Globus pallidus (tissue), 1 donor: Measurements from ENCODE around the gene HYAL4.

Experiments used
- DNase-seq: peaks from one replicate; pipeline ENCODE4 v3.0.0-alpha.2; 2015; ENCODE audit warnings: low spot score

HYAL4 gene

DNA sequence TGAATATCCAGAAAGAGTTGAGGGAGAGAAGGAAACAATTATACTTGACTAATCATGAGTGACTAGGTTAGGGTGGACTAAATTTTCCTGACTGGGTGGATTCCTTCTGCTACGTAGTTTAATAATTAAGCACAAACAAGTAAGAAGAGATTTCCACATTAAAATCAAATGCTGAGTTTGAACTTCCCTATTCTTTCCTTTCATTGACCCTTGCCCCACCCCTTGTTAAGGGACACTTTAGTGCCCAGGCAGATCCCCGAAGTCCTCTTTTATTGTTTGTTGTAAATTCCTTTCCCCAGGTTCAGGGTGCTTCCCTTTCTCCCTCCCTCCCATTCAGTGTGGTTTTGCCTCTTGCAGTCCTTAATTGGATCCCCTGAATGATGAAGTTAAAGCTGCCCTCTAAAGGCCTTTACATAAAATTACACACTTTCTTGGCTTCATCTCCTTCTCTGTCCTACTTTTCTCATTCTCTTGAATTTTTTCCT lies 71.3 kb downstream of the HYAL4 start:
- DNase-seq: peak; percentile 5

DNA sequence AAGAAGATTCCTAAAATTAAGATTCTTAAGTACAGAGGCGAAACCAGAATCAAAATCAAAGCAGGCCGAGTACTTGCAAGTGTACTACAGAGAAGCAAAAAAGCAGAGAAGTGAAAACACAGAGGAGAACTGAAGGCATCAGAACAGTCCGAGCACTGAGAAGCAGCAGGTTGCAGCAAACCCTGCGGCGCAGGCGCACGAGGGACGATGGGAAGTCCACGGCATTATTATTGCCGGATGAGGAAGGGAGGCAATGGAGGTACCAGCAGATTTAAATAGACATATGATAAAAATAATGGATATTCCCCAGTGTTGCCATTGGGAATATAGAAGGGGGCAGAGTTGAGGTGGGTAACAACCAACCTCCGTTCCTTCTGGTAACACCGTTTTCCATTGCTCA lies 72.9 kb downstream of the HYAL4 start:
- DNase-seq: no peak

DNA sequence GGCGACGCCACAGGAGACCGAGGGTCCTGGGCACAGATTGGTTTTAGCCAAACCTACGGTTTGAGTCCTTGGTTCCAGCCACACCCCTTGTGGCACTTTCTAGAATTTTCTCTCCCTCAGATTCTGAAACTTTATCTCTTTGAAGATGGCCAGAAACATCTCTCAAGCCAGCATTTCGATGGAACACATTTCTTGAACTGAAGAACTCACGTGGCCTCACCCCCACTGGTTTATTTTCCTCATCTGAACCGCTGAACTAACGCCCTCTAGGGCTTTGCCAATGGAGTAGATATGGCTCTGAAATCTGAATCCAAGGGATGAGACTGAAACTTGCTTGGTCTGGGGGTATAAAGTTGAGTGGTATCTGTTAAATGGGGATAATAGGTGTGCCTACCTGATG lies 73.3 kb downstream of the HYAL4 start:
- DNase-seq: no peak

DNA sequence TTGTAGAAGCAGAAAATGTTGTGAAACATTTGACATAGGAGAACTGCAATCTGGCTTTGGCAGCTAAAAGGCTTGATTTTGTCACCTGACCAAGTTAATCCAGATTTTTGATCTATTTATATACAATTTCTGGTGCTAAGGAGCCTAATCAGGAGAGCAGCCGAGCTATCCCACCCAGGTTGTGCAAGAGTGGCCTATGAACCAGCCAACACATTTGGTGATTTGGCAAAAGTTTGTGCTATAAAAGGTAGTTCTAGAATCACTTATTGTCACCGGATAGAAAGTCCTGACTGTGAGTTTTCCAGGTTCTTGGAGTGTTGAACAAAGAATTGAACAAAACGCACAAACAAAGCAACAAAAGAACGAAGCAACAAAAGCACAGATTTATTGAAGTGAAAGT lies 78.6 kb downstream of the HYAL4 start:
- DNase-seq: no peak

DNA sequence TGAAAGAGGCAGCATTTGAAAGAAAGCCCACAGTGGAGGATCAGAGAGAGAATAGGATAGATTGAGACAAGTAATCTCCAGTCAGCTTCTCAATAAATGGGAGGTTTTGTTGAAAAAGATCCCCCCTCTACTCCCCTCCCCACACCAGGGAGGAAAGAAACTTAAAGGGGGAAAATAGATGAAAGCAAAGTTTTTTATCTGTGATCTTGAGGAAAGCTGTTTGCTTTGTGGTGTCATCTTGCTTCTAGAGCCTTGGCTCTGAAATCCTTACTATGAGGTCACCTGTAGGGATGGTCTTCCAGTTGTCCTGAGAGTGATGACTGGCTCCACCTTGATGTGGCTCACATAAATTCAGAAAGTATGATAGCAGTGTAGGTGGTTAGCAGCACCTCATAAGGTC lies 80.0 kb downstream of the HYAL4 start, which contains the start of gene SPAM1:
Gene SPAM1, plus strand, starts transcription at position 301 of the 400 bp plus-strand sequence. CDS start 28,330 bp downstream, outside the sequence.
- no peak for DNase-seq
